ACHN (cell line): ENCODE measurements around the gene KMO.

Experiments used
- DNase-seq: peaks from one replicate; pipeline ENCODE4 v3.0.0-alpha.2; 2015
- in situ Hi-C: cut with HindIII; loops from 2 replicates; pipeline ENCODE4 v1.10.0; 2017; ENCODE audit warnings: low sequenced_read_pairs, low pct_ligation_motif_present, low pct_unique_long_range_greater_than_20kb

The KMO gene

GRCh38 chr1:241532162-241532531 lies at the start of gene KMO:
TSS of gene KMO (plus strand) at chr1:241532378. CDS start at chr1:241532445, 67 bp downstream.
- in situ Hi-C loops = no loop called here
- peak; percentile 24 for DNase-seq

GRCh38 chr1:241482761-241483250 lies 49.4 kb upstream of the KMO start:
- DNase-seq = peak; percentile 68
- in situ Hi-C loops = no loop called here

- in situ Hi-C loops = no loop called here
- no peak for DNase-seq
Measured at GRCh38 chr1:241485145-241485544, 47.0 kb upstream of the KMO start.

- peak; percentile 41 for DNase-seq
- in situ Hi-C loops = no loop called here
Measured at GRCh38 chr1:241485554-241485992, 46.6 kb upstream of the KMO start.

GRCh38 chr1:241488739-241489138 lies 43.4 kb upstream of the KMO start:
- no peak for DNase-seq
- in situ Hi-C loops = no loop called here

- in situ Hi-C loops = no loop called here
- DNase-seq = no peak
Measured at GRCh38 chr1:241495741-241496140, 36.4 kb upstream of the KMO start.

- DNase-seq = peak; percentile 53
- in situ Hi-C loops = no loop called here
Measured at GRCh38 chr1:241499910-241500309, 32.3 kb upstream of the KMO start.

GRCh38 chr1:241503444-241503843 lies 28.7 kb upstream of the KMO start:
- in situ Hi-C loops = no loop called here
- no peak for DNase-seq

- in situ Hi-C loops = no loop called here
- DNase-seq = no peak
Measured at GRCh38 chr1:241507189-241507863, 24.9 kb upstream of the KMO start.

GRCh38 chr1:241513378-241513777 lies 18.8 kb upstream of the KMO start:
- in situ Hi-C loops = no loop called here
- DNase-seq = no peak

GRCh38 chr1:241518476-241519307 lies 13.5 kb upstream of the KMO start:
- peak; percentile 25 for DNase-seq
- in situ Hi-C loops = no loop called here

GRCh38 chr1:241519308-241520079 lies 12.7 kb upstream of the KMO start, which contains the start of gene FH:
TSS of gene FH (minus strand) at chr1:241519755. CDS start at chr1:241519722, 33 bp downstream.
- in situ Hi-C loops = no loop called here

GRCh38 chr1:241520080-241520465 lies 12.1 kb upstream of the KMO start:
- DNase-seq = no peak
- in situ Hi-C loops = no loop called here

More at GRCh38 chr1:241519308-241520079, 12.7 kb upstream of the KMO start, which contains the start of gene FH:
- peak; percentile 99 for DNase-seq

- in situ Hi-C loops = no loop called here
- no peak for DNase-seq
Measured at GRCh38 chr1:241521718-241522117, 10.5 kb upstream of the KMO start.

- in situ Hi-C loops = no loop called here
- no peak for DNase-seq
Measured at GRCh38 chr1:241525026-241525425, 7.2 kb upstream of the KMO start.

- in situ Hi-C loops = no loop called here
Measured at GRCh38 chr1:241527146-241527545, 5.0 kb upstream of the KMO start.

GRCh38 chr1:241531195-241532161 lies 700 bp upstream of the KMO start:
- in situ Hi-C loops = no loop called here

More at GRCh38 chr1:241527146-241527545, 5.0 kb upstream of the KMO start:
- no peak for DNase-seq

GRCh38 chr1:241532864-241533263 lies 686 bp downstream of the KMO start:
- DNase-seq = no peak
- in situ Hi-C loops = no loop called here

More at GRCh38 chr1:241531195-241532161, 700 bp upstream of the KMO start:
- peak; percentile 88 for DNase-seq
